NB4 (cell line): ENCODE measurements around the gene CD300LB.

Source experiments
- MYC ChIP-seq: IDR thresholded peaks from 2 replicates; pipeline ENCODE4 v1.6.1; 2011; ENCODE audit warnings: low read depth, low read length
- POLR2A ChIP-seq: IDR thresholded peaks from 2 replicates; pipeline ENCODE4 v1.6.1; 2011; ENCODE audit warnings: mild to moderate bottlenecking; ENCODE audit not compliant: insufficient read length; ENCODE audit errors: extremely low read depth
- TF ChIP-seq, protein P1 (sequence below): IDR thresholded peaks from one replicate; pipeline ENCODE4 v1.5.1; 2012; ENCODE audit warnings: low read depth, low read length
- TF ChIP-seq, protein P2 (sequence below): IDR thresholded peaks from 2 replicates; pipeline ENCODE4 v1.6.1; 2011; ENCODE audit warnings: low read depth, low read length

DNA sequence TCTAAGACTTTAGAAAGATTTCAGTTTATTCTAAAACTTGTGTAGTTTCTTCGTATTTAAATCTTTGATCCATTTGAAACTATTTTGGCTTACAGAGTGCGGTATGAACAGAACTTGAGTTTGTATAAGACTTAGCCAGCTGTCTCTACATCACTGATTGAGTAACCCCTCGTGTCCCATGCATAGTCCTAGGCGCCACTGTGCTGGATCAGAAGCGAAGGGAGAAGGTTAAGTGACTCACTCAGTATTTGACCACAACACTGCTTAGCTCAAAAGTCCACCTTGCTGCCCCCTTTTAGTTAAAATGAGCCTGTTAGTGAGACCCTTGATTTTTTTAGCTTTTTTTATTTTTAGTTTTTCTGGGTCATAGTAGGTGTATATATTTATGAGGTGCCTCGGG, 28.4 kb downstream of the CD300LB start:
- TF ChIP-seq POLR2A, result no peak
- TF ChIP-seq, protein P1, sequence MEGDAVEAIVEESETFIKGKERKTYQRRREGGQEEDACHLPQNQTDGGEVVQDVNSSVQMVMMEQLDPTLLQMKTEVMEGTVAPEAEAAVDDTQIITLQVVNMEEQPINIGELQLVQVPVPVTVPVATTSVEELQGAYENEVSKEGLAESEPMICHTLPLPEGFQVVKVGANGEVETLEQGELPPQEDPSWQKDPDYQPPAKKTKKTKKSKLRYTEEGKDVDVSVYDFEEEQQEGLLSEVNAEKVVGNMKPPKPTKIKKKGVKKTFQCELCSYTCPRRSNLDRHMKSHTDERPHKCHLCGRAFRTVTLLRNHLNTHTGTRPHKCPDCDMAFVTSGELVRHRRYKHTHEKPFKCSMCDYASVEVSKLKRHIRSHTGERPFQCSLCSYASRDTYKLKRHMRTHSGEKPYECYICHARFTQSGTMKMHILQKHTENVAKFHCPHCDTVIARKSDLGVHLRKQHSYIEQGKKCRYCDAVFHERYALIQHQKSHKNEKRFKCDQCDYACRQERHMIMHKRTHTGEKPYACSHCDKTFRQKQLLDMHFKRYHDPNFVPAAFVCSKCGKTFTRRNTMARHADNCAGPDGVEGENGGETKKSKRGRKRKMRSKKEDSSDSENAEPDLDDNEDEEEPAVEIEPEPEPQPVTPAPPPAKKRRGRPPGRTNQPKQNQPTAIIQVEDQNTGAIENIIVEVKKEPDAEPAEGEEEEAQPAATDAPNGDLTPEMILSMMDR, result no peak
- TF ChIP-seq, protein P2, sequence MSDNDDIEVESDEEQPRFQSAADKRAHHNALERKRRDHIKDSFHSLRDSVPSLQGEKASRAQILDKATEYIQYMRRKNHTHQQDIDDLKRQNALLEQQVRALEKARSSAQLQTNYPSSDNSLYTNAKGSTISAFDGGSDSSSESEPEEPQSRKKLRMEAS, result no peak; the same call in 1 of the 2 replicates
- no peak for TF ChIP-seq MYC
